GM21723 (cell line): ENCODE measurements around the gene MAVS.

Experiments used
- ATAC-seq: cut with Tn5 transposase; IDR thresholded peaks from one replicate; pipeline ENCODE4 v1.9.1; 2021; ENCODE audit warnings: mild to moderate bottlenecking, moderate library complexity; ENCODE audit not compliant: unreplicated experiment

MAVS gene

GRCh38 chr20:3846740-3847428, at the start of gene MAVS:
TSS of gene MAVS (plus strand) at chr20:3846834. CDS start at chr20:3854625, 7,791 bp downstream.
- peak; percentile 89 for ATAC-seq

- ATAC-seq: no peak
Observed at GRCh38 chr20:3797226-3797545, 49.4 kb upstream of the MAVS start.

- ATAC-seq: no peak
Observed at GRCh38 chr20:3797592-3798372, 48.9 kb upstream of the MAVS start.

- no peak for ATAC-seq
Observed at GRCh38 chr20:3798373-3798768, 48.3 kb upstream of the MAVS start.

- no peak for ATAC-seq
Observed at GRCh38 chr20:3798908-3799248, 47.8 kb upstream of the MAVS start.

- no peak for ATAC-seq
Observed at GRCh38 chr20:3800256-3800877, 46.3 kb upstream of the MAVS start.

- no peak for ATAC-seq
Observed at GRCh38 chr20:3800878-3801260, 45.8 kb upstream of the MAVS start.

GRCh38 chr20:3801299-3801698, 45.3 kb upstream of the MAVS start:
- no peak for ATAC-seq

- no peak for ATAC-seq
Observed at GRCh38 chr20:3801846-3802245, 44.8 kb upstream of the MAVS start.

- ATAC-seq: no peak
Observed at GRCh38 chr20:3802524-3803239, 44.0 kb upstream of the MAVS start.

GRCh38 chr20:3803289-3803688, 43.3 kb upstream of the MAVS start:
- ATAC-seq: no peak

- ATAC-seq: no peak
Observed at GRCh38 chr20:3803854-3804253, 42.8 kb upstream of the MAVS start.

- ATAC-seq: no peak
Observed at GRCh38 chr20:3804254-3804751, 42.3 kb upstream of the MAVS start.

GRCh38 chr20:3804781-3805180, 41.9 kb upstream of the MAVS start:
- ATAC-seq: no peak

- ATAC-seq: no peak
Observed at GRCh38 chr20:3808544-3808943, 38.1 kb upstream of the MAVS start.

- ATAC-seq: no peak
Observed at GRCh38 chr20:3811467-3812258, 35.0 kb upstream of the MAVS start.

- ATAC-seq: no peak
Observed at GRCh38 chr20:3812259-3812681, 34.4 kb upstream of the MAVS start.

- ATAC-seq: no peak
Observed at GRCh38 chr20:3812975-3813847, 33.4 kb upstream of the MAVS start.

GRCh38 chr20:3813848-3814581, 32.6 kb upstream of the MAVS start:
- ATAC-seq: no peak
